IPS DF 4.7 (cell line): ENCODE data around the gene STT3B.
"Not testable (repeated sequence)": the region's sequence is repeated elsewhere in the genome, so short reads cannot be mapped to it uniquely, and the experiment has no call there.

ENCODE experiments used
- DNase-seq: peaks from one replicate; pipeline ENCODE4 v3.0.0-alpha.2; 2013; ENCODE audit warnings: low spot score; ENCODE audit errors: extremely low read depth

STT3B gene

GRCh38 chr3:31532587-31533168 is at the start of gene STT3B:
TSS of gene STT3B (plus strand) at chr3:31532925. CDS start at chr3:31532999, 74 bp downstream.
- DNase-seq, result no peak

GRCh38 chr3:31483776-31484175 is 48.9 kb upstream of the STT3B start:
- no peak for DNase-seq

- no peak for DNase-seq
Measured at GRCh38 chr3:31485196-31485595, 47.5 kb upstream of the STT3B start.

GRCh38 chr3:31486865-31487533 is 45.7 kb upstream of the STT3B start:
- DNase-seq, result no peak

- no peak for DNase-seq
Measured at GRCh38 chr3:31488475-31489017, 44.2 kb upstream of the STT3B start.

GRCh38 chr3:31490502-31490901 is 42.2 kb upstream of the STT3B start:
- no peak for DNase-seq

- no peak for DNase-seq
Measured at GRCh38 chr3:31491660-31492059, 41.1 kb upstream of the STT3B start.

- no peak for DNase-seq
Measured at GRCh38 chr3:31493149-31493548, 39.6 kb upstream of the STT3B start.

- DNase-seq, result no peak
Measured at GRCh38 chr3:31495971-31496665, 36.6 kb upstream of the STT3B start.

GRCh38 chr3:31498791-31499190 is 33.9 kb upstream of the STT3B start:
- DNase-seq, result no peak

GRCh38 chr3:31499281-31499680 is 33.4 kb upstream of the STT3B start:
- no peak for DNase-seq

- DNase-seq, result no peak
Measured at GRCh38 chr3:31502803-31503221, 29.9 kb upstream of the STT3B start.

- no peak for DNase-seq
Measured at GRCh38 chr3:31503456-31503855, 29.3 kb upstream of the STT3B start.

- no peak for DNase-seq
Measured at GRCh38 chr3:31504230-31504629, 28.5 kb upstream of the STT3B start.

- no peak for DNase-seq
Measured at GRCh38 chr3:31505371-31506048, 27.2 kb upstream of the STT3B start.

- not testable (repeated sequence) for DNase-seq
Measured at GRCh38 chr3:31506515-31506914, 26.2 kb upstream of the STT3B start.

- no peak for DNase-seq
Measured at GRCh38 chr3:31508452-31509146, 24.1 kb upstream of the STT3B start.

GRCh38 chr3:31509147-31509728 is 23.5 kb upstream of the STT3B start:
- DNase-seq, result no peak

GRCh38 chr3:31514570-31514969 is 18.2 kb upstream of the STT3B start:
- no peak for DNase-seq

GRCh38 chr3:31515486-31516284 is 17.0 kb upstream of the STT3B start:
- no peak for DNase-seq
